NCI-H2107 treated with DMSO at 0.1 percent for 48 hours (cell line): Measurements from ENCODE around the gene LIPC.

Experiments used
- DNase-seq: peaks from one replicate; lab custom pipeline; 2025; ENCODE audit not compliant: unreplicated experiment; lab: John Stamatoyannopoulos, UW

Gene LIPC

GRCh38 chr15:58490888-58491473, 59.2 kb downstream of the LIPC start:
- DNase-seq: no peak

GRCh38 chr15:58491499-58492202, 59.9 kb downstream of the LIPC start:
- no peak for DNase-seq

- DNase-seq: no peak
Measured at GRCh38 chr15:58492661-58493397, 61.0 kb downstream of the LIPC start.

GRCh38 chr15:58494567-58494966, 62.8 kb downstream of the LIPC start:
- DNase-seq: no peak

GRCh38 chr15:58495891-58496408, 64.2 kb downstream of the LIPC start:
- DNase-seq: no peak

GRCh38 chr15:58497046-58497785, 65.4 kb downstream of the LIPC start:
- no peak for DNase-seq

GRCh38 chr15:58498821-58499580, 67.2 kb downstream of the LIPC start:
- no peak for DNase-seq

- no peak for DNase-seq
Measured at GRCh38 chr15:58501006-58501405, 69.2 kb downstream of the LIPC start.

GRCh38 chr15:58501636-58502188, 69.9 kb downstream of the LIPC start:
- DNase-seq: no peak

GRCh38 chr15:58503139-58504027, 71.6 kb downstream of the LIPC start:
- DNase-seq: no peak

- DNase-seq: no peak
Measured at GRCh38 chr15:58504674-58505234, 73.0 kb downstream of the LIPC start.

- no peak for DNase-seq
Measured at GRCh38 chr15:58505581-58505980, 73.8 kb downstream of the LIPC start.

GRCh38 chr15:58506064-58506490, 74.3 kb downstream of the LIPC start:
- DNase-seq: no peak

- DNase-seq: no peak
Measured at GRCh38 chr15:58506783-58507668, 75.2 kb downstream of the LIPC start.

- DNase-seq: no peak
Measured at GRCh38 chr15:58509556-58509955, 77.8 kb downstream of the LIPC start.

- DNase-seq: no peak
Measured at GRCh38 chr15:58510715-58511598, 79.2 kb downstream of the LIPC start.

- DNase-seq: no peak
Measured at GRCh38 chr15:58511599-58511987, 79.8 kb downstream of the LIPC start.
